BJ (cell line): ENCODE data around the gene SORBS2. TPM values are rescaled to one million over a fixed set of nuclear protein-coding genes. Genes with fewer than 3 reads are reported as not detected.
"Not testable (repeated sequence)": the region's sequence is repeated elsewhere in the genome, so short reads cannot be mapped to it uniquely, and the experiment has no call there.

Experiments
- CTCF ChIA-PET: fragments of 350-600 bp; formaldehyde crosslinking; extraction: SDS; loops from one replicate; lab custom pipeline; 2021; ENCODE audit warnings: antibody characterized with exemption, inconsistent platforms; lab: Yijun Ruan, JAX
- POLR2A ChIA-PET: fragments of 300-600 bp; sonication (Branson Sonifier 250); formaldehyde crosslinking; extraction: SDS; loops from one replicate; lab custom pipeline; 2021; ENCODE audit warnings: antibody characterized with exemption; lab: Charles Lee
- DNase-seq: peaks from one replicate; pipeline ENCODE4 v3.0.0-alpha.2; 2011; ENCODE audit warnings: low read depth
- H3K27me3 ChIP-seq: 2 replicates; pipeline ENCODE4 v1.6.0; 2011; ENCODE audit warnings: low read length; ENCODE audit not compliant: control insufficient read depth, insufficient read depth
- H3K36me3 ChIP-seq: 2 replicates; pipeline ENCODE4 v1.5.1; 2011; ENCODE audit warnings: low read length; ENCODE audit not compliant: control insufficient read depth, insufficient read depth
- H3K4me3 ChIP-seq: 2 replicates; pipeline ENCODE4 v1.5.1; 2011; ENCODE audit warnings: low read depth, mild to moderate bottlenecking, control low read depth, low read length
- polyA plus RNA-seq: library from polyadenylated mRNA; depleted of rRNA; stranded (reverse); fragments of >200 nt; gene quantifications from 2 replicates; pipeline ENCODE4 v1.2.3, GENCODE V29; 2011
- TF ChIP-seq, protein P1 (sequence below): IDR thresholded peaks from 2 replicates; pipeline ENCODE4 v1.5.1; 2011; ENCODE audit warnings: low read depth, mild to moderate bottlenecking, control low read depth, inconsistent platforms, low read length, moderate library complexity; ENCODE audit not compliant: insufficient read depth

SORBS2 gene
- polyA plus RNA-seq, 1 experiment, result 9.1 TPM

DNA sequence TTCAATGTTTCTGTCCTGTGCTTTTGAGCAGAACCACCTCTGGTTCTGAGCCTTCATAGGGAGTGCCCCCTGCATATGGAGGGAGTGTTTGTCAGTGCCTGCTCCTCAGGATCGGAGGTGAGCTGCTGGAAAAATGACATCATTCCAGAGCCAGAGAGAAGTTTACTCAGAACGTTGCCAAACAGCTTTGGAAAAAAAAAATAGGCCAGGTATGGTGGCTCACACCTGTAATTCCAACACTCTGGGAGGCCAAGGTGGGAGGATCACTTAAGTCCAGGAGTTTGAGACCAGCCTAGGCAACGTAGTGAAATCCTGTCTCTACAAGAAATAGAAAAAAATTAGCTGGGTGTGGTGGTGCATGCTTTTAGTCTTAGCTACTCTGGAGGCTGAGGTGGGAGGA lies 249.5 kb downstream of the SORBS2 start:
- TF ChIP-seq, protein P1, sequence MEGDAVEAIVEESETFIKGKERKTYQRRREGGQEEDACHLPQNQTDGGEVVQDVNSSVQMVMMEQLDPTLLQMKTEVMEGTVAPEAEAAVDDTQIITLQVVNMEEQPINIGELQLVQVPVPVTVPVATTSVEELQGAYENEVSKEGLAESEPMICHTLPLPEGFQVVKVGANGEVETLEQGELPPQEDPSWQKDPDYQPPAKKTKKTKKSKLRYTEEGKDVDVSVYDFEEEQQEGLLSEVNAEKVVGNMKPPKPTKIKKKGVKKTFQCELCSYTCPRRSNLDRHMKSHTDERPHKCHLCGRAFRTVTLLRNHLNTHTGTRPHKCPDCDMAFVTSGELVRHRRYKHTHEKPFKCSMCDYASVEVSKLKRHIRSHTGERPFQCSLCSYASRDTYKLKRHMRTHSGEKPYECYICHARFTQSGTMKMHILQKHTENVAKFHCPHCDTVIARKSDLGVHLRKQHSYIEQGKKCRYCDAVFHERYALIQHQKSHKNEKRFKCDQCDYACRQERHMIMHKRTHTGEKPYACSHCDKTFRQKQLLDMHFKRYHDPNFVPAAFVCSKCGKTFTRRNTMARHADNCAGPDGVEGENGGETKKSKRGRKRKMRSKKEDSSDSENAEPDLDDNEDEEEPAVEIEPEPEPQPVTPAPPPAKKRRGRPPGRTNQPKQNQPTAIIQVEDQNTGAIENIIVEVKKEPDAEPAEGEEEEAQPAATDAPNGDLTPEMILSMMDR, result no peak
- DNase-seq, result no peak
- ChIA-PET POLR2A (no interaction called here), CTCF (no interaction called here)
- Histone ChIP-seq H3K36me3 (no peaks in the 10 kb centered on the region), H3K27me3 (no peaks in the 10 kb centered on the region), H3K4me3 (no peak overlapping the region)

DNA sequence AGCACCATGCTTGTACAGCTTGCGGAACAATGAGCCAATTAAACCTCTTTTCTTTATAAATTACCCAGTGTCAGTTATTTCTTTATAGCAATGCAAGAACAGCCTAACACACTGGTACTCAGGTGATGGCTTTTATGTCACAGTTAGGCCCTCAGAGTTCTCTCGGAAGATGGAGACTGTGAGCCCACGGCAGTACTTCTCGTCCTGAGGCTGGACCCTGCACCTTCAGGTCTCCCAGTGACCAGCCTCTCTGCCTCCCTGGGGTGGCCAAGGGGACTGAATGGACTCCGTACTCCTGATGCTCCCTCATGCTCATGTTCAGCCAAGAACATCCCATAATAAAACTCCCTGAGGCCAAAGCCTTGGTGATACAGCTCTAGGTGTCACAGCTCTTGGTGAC lies 251.7 kb downstream of the SORBS2 start:
- no peak for DNase-seq
- no peaks in the 10 kb centered on the region for H3K36me3 ChIP-seq
- no peaks in the 10 kb centered on the region for H3K27me3 ChIP-seq
- CTCF ChIA-PET, result interaction anchor here (1.3 kb wide), 1 partner anchor 58 kb away, joined by 3 read pairs; no protein-coding TSS in a partner anchor
- no peak overlapping the region for H3K4me3 ChIP-seq
- POLR2A ChIA-PET, result no interaction called here
- TF ChIP-seq, protein P1, result no peak

DNA sequence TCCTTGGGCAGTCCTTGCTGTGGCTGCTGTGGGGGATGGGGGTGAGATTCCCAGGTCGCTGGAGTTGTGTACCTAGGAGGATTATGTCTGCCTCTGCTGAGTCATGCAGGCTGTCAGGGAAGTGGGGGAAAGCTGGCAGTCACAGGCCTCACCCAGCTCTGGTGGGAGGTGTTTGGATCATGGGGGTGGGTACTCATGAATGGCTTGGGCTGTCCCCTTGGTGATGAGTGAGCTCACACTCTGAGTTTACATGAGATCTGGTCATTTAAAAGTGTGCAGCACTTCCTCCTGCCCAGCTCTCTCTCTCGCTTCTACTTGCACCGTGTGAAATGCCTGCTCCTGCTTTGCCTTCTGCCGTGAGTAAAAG lies 252.1 kb downstream of the SORBS2 start:
- TF ChIP-seq, protein P1, result no peak
- DNase-seq, result no peak
- Histone ChIP-seq H3K36me3 (no peaks in the 10 kb centered on the region), H3K27me3 (no peaks in the 10 kb centered on the region), H3K4me3 (no peak overlapping the region)
- ChIA-PET CTCF (interaction anchor here (1.3 kb wide), 1 partner anchor 58 kb away, joined by 3 read pairs; no protein-coding TSS in a partner anchor), POLR2A (no interaction called here)

DNA sequence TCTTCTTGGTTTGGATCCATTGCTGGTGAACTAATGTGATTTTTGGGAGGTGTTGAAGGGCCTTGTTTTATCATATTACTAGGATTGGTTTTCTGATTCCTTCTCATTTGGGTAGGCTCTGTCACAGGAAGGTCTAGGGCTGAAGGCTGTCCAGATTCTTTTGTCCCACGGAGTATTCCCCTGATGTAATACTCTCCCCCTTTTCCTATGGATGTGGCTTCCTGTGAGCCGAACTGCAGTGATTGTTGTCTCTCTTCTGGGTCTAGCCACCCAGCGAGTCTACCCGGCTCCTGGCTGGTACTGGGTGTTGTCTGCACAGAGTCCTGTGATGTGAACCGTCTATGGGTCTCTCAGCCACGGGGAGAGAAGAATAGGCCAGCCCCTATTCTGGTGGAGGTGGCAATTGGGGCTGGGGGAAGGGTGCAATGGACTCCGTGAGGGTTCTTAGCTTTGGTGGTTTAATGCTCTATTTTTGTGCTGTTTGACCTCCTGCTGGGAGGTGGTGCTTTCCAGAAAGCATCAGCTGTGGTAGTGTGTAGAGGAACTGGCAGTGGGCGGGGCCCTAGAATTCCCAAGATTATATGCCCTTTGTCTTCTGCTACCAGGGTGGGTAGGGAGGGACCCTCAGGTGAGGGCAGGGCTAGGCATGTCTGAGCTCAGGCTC lies 252.6 kb downstream of the SORBS2 start:
- DNase-seq, H3K36me3 ChIP-seq, H3K27me3 ChIP-seq, H3K4me3 ChIP-seq: not testable (repeated sequence)
- ChIA-PET CTCF (interaction anchor here (1.3 kb wide), 1 partner anchor 57 kb away, joined by 3 read pairs; no protein-coding TSS in a partner anchor), POLR2A (interaction anchor here (0.6 kb wide), 1 partner anchor 839 kb away, joined by 3 read pairs; no protein-coding TSS in a partner anchor)

DNA sequence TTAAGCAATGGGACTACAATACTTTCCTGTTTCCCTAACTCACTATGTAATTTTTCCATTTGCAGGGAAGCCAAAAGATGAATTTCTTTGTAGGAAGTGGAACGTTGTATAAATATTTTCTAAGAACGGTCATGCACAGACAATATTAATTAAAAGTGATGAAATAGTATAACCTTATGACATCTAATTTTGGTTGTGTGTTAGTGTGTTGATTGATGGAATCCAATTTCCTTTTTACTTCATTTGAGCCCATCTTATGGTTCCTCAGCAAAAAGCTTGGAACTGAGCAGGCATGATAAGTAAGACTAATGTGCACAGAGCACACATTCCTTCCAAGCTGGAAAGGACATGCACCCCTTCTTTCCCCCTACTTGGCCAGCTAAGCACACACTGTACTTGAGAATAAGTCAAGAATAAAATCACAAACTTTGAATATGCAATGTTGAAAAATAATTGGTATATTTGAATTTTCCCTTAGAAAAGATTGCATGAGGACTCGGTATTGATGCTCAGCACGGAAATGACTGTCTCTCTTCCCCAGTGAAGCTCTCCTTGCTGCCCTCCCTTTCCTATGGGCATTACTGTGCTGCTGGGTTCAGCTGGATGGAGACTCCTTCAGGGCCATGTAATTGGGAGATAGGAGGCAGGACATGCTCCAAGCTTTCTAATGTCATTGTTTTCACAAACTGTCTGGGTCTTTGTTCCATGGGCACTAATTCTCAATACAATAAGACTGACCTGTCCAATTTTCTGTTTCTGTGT lies 257.4 kb downstream of the SORBS2 start:
- no peak overlapping the region for H3K4me3 ChIP-seq
- H3K36me3 ChIP-seq, result no peaks in the 10 kb centered on the region
- H3K27me3 ChIP-seq, result no peaks in the 10 kb centered on the region; the same call in 1 of the 2 replicates
- no peak for DNase-seq
- CTCF ChIA-PET, result interaction anchor here (1.0 kb wide), 1 partner anchor 43 kb away, joined by 5 read pairs; no protein-coding TSS in a partner anchor
- TF ChIP-seq, protein P1, result no peak
- POLR2A ChIA-PET, result no interaction called here
